Activated CD4-positive, alpha-beta memory T cell treated with anti-CD3 and anti-CD28 coated beads for 36 hours (primary cell): Measurements from ENCODE around the gene ENKUR. TPM values are rescaled to one million over a fixed set of nuclear protein-coding genes. Genes with fewer than 3 reads are reported as not detected.
A peak's percentile ranks its signal among the peaks of the same experiment; 100 is the strongest.
"Not testable (repeated sequence)": the region's sequence is repeated elsewhere in the genome, so short reads cannot be mapped to it uniquely, and the experiment has no call there.

Source experiments
- CTCF ChIA-PET: fragments of 350-600 bp; sonication (Branson Sonifier 250); formaldehyde crosslinking; loops from one replicate; lab custom pipeline; 2021; ENCODE audit warnings: antibody characterized with exemption, inconsistent platforms; lab: Charles Lee
- POLR2A ChIA-PET: fragments of 350-600 bp; sonication (Branson Sonifier 250); formaldehyde crosslinking; loops from one replicate; lab custom pipeline; 2021; ENCODE audit warnings: antibody characterized with exemption; lab: Charles Lee
- DNase-seq: peaks from one replicate; pipeline ENCODE4 v3.0.0-alpha.2; 2020
- H3K27ac Mint-ChIP-seq: one replicate; pipeline ENCODE4 v1.8.0; 2021; ENCODE audit warnings: mixed read lengths
- H3K27me3 Mint-ChIP-seq: one replicate; pipeline ENCODE4 v1.8.0; 2021; ENCODE audit warnings: mixed read lengths
- H3K36me3 Mint-ChIP-seq: one replicate; pipeline ENCODE4 v1.8.0; 2021; ENCODE audit warnings: mixed read lengths
- H3K4me1 Mint-ChIP-seq: one replicate; pipeline ENCODE4 v1.8.0; 2021; ENCODE audit warnings: low read depth, mixed read lengths
- H3K4me3 Mint-ChIP-seq: one replicate; pipeline ENCODE4 v1.8.0; 2021; ENCODE audit warnings: mild to moderate bottlenecking, mixed read lengths
- H3K9me3 Mint-ChIP-seq: one replicate; pipeline ENCODE4 v1.8.0; 2021; ENCODE audit warnings: mixed read lengths
- intact Hi-C: fragments of 100-400 bp; cut with micrococcal nuclease; formaldehyde crosslinking; loops from one replicate; pipeline ENCODE4 v1.15.1; 2023
- total RNA-seq, 2 experiments: library from RNA; stranded (reverse); gene quantifications; one replicate each; pipeline ENCODE4 v1.2.3, GENCODE V29; 2021

Gene ENKUR
- total RNA-seq, 2 experiments from 2014 or later = not detected

DNA sequence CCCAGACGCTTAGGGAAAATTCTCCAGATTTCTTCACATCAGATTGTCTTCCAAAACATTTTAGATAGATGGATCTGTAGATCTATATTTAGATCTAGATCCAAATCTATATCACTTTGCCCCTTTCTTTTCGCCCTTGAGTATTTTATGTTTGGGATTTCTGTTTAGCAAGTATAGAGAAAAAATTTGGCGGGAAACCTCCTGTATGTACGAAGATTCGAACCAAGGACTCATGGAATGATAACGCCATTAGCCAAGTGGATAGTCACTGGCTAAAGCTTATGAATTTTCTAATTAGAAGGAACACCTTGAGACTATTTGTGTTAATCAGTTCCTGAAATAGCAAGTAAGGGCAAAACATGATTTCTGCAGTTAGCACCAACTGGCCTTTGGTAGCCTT is 1.7 kb upstream of the ENKUR start:
- ChIA-PET CTCF (interaction anchor here (0.7 kb wide), 1 partner anchor 299 kb away, joined by 3 read pairs; no protein-coding TSS in a partner anchor), POLR2A (no interaction called here)
- no peaks in the 10 kb centered on the region for H3K9me3 Mint-ChIP-seq
- DNase-seq = no peak
- peak overlapping the region; percentile 97 for H3K27ac Mint-ChIP-seq
- H3K4me3 Mint-ChIP-seq = peak overlapping the region; percentile 94
- H3K27me3 Mint-ChIP-seq = no peaks in the 10 kb centered on the region
- H3K36me3 Mint-ChIP-seq = no peaks in the 10 kb centered on the region
- intact Hi-C loops = loop anchor here (1.0 to 5.0 kb wide), 9 partner anchors 64 to 1843 kb away; partner anchors contain the start of genes ABI1, OTUD1 and PRTFDC1
- H3K4me1 Mint-ChIP-seq = peaks cover 19% of the 10 kb centered on the region

DNA sequence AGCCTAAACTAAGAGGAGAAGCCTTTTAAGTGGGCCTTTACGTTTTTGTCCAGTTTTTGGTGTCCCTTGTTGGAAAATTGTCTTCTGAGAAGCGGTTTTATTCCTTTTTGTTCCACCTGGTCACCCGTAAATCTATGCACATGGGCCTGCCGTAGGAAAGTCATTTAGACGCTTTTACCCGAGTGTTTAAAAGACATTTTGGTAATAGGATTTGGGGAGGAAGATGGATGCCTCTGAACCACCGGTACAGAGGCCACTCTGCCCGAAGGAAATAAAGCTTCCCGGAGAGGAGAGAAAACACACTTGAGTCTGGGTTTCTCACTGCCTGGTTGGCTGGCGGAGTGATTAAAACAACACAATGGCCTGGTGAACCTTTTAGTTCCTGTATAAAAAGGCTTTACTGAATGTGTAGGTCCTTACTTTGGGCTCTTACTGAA is 1.2 kb upstream of the ENKUR start:
- H3K9me3 Mint-ChIP-seq = no peaks in the 10 kb centered on the region
- POLR2A ChIA-PET = interaction anchor here (0.6 to 1.4 kb wide), 2 partner anchors 293 to 400 kb away, joined by 3 to 10 read pairs; partner anchors contain the start of gene ARHGAP21
- peak; percentile 33 for DNase-seq
- no peaks in the 10 kb centered on the region for H3K27me3 Mint-ChIP-seq
- CTCF ChIA-PET = interaction anchor here (0.7 kb wide), 1 partner anchor 299 kb away, joined by 3 read pairs; no protein-coding TSS in a partner anchor
- H3K27ac Mint-ChIP-seq = peak overlapping the region; percentile 97
- intact Hi-C loops = loop anchor here (1.0 to 5.0 kb wide), 9 partner anchors 64 to 1844 kb away; partner anchors contain the start of genes ABI1, OTUD1 and PRTFDC1
- peaks cover 19% of the 10 kb centered on the region for H3K4me1 Mint-ChIP-seq
- H3K36me3 Mint-ChIP-seq = no peaks in the 10 kb centered on the region
- peak overlapping the region; percentile 94 for H3K4me3 Mint-ChIP-seq

DNA sequence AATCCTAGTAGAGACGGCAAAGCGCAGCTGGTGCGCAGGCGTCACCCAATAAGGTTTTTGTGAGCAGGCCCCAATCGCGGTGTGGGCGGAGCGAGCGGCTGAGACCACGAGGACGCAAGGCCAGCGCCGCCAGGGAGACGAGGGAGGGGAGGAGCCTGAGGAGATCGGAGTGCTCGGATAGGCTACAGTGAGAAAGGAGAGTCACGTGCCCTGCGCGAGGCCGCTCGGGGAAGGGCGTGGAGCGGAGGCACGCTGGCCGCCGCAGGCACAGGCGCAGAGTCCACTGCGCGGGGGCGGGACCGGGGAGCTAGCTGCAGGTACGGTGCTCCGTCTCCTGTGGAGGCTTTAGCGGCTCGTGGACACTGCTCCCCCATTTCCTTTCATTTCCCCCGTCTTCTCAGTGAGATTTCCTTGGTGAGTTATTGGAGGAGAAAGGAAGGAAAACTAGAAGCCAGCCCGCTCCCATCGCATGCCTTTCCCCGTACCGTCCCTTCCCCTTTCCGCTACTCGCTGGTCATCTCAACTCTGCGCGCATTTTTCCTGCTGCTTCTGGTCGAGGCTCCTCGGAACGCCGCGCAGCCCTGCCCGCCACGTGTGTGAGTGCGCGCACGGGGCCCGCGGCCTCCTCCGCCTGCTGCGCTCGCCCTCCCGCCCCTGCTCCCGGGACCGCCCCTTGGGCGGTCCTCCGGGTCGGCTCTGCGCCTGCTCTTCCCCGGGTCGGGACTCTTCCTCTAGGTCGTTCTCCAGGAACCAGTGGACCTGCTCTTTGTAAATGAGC is 607 bp upstream of the ENKUR start, which contains the start of gene THNSL1:
Gene THNSL1, plus strand, starts transcription at position 237 of the 778 bp plus-strand sequence. CDS start 6,612 bp downstream, outside the sequence.
- CTCF ChIA-PET = interaction anchor here (0.6 to 1.1 kb wide), 3 partner anchors 298 to 1922 kb away, joined by 3 to 5 read pairs (median 3); no protein-coding TSS in a partner anchor
- no peaks in the 10 kb centered on the region for H3K27me3 Mint-ChIP-seq
- peak within 1 kb of the TSS; percentile 94 for H3K4me3 Mint-ChIP-seq
- POLR2A ChIA-PET = interaction anchor here (0.6 to 1.4 kb wide), 3 partner anchors 96 to 399 kb away, joined by 3 to 10 read pairs (median 3); partner anchors contain the start of gene ARHGAP21
- no peaks in the 10 kb centered on the region for H3K36me3 Mint-ChIP-seq
- peak within 1 kb of the TSS; percentile 97 for H3K27ac Mint-ChIP-seq
- peaks cover 19% of the 10 kb centered on the region for H3K4me1 Mint-ChIP-seq
- DNase-seq = peak; percentile 99
- intact Hi-C loops = loop anchor here (1.0 to 5.0 kb wide), 12 partner anchors 46 to 1844 kb away; partner anchors contain the start of genes ABI1, OTUD1 and PRTFDC1
- no peaks in the 10 kb centered on the region for H3K9me3 Mint-ChIP-seq

DNA sequence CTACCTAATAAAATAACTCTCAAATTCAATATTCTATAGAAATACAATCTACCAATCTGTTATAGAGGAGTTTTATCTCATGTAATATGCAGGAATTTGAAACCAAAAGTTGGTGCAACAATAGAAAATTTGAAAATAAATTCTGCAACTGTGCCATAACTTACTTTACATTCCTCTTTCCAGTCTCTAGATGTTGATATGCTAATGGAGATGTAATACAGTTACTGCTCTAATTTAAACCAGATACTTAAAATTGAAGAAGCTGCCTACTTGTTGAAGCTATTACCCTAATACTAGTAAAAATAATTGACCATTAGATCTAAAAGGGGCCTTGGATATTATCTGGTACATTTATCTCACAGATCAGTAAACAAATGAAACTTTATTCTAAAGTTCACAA is 1.4 kb downstream of the ENKUR start:
- CTCF ChIA-PET = no interaction called here
- H3K4me3 Mint-ChIP-seq = no peak overlapping the region
- H3K27ac Mint-ChIP-seq = no peak overlapping the region
- DNase-seq = no peak
- no peaks in the 10 kb centered on the region for H3K9me3 Mint-ChIP-seq
- intact Hi-C loops = no loop called here
- peaks cover 17% of the 10 kb centered on the region for H3K4me1 Mint-ChIP-seq
- H3K36me3 Mint-ChIP-seq = no peaks in the 10 kb centered on the region
- POLR2A ChIA-PET = no interaction called here
- H3K27me3 Mint-ChIP-seq = no peaks in the 10 kb centered on the region

DNA sequence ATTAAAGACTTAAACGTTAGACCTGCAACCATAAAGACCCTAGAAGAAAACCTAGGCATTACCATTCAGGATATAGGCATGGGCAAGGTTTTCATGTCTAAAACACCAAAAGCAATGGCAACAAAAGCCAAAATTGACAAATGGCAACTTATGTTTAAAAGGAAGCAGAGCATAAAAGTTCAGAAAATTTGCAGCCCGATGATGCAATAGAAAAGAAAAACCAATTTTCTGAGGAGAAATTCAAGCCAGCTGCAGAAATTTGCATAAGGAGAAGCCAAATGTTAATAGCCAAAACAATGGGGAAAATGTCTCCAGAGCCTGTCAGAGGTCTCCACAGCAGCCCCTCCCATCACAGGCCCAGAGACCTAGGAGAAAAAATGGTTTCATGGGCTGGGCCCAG is 4.4 kb downstream of the ENKUR start:
- CTCF ChIA-PET, POLR2A ChIA-PET, H3K4me3 Mint-ChIP-seq: not testable (repeated sequence)

DNA sequence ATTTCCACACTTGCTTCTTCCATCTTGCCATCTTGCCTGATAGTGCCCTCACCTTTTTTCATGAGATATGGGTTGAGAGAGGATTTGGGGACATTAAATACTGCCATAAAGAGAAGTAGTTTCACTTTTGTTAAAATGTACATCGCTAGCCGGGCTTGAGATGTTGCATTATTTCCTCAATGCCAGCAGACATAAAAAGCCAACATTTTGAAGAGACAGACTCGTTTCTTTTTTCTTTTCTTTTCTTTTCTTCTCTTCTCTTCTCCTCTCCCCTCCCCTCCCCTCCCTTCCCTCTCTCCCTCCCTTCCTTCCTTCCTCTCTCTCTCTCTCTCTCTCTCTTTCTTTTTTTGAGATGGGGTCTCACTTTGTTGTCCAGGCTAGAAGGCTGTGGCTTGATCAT is 17.9 kb downstream of the ENKUR start:
- Mint-ChIP-seq H3K27ac (no peak overlapping the region), H3K27me3 (peaks cover 4% of the 10 kb centered on the region), H3K9me3 (peaks cover 9% of the 10 kb centered on the region), H3K4me1 (no peaks in the 10 kb centered on the region), H3K4me3 (no peak overlapping the region), H3K36me3 (no peaks in the 10 kb centered on the region)
- POLR2A ChIA-PET = no interaction called here
- intact Hi-C loops = no loop called here
- CTCF ChIA-PET = no interaction called here
- DNase-seq = no peak

More for the DNA sequence above, 4.4 kb downstream of the ENKUR start:
- H3K27me3 Mint-ChIP-seq, DNase-seq, H3K27ac Mint-ChIP-seq, H3K9me3 Mint-ChIP-seq, intact Hi-C loops, H3K4me1 Mint-ChIP-seq, H3K36me3 Mint-ChIP-seq: not testable (repeated sequence)

DNA sequence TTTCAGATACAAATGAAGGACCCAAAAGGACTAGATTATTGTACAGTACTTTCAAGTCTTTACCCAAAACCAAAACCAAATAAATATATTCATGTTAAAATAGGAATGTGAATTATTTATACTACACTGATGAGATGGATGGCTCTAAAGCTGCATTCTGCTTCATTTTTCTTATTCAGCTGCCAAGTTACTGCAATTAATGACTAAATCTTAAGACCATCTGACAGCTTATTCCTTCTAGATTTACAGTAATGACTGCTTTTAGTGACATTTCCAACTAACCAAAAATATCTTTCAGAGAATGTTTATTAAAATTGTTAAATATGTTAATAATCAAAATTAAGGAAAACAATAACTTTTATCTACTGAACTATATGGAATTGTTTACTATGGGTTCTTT is 20.9 kb downstream of the ENKUR start:
- DNase-seq = no peak
- no peak overlapping the region for H3K27ac Mint-ChIP-seq
- no peak overlapping the region for H3K4me3 Mint-ChIP-seq
- no peaks in the 10 kb centered on the region for H3K4me1 Mint-ChIP-seq
- no peaks in the 10 kb centered on the region for H3K36me3 Mint-ChIP-seq
- intact Hi-C loops = no loop called here
- peaks cover 2% of the 10 kb centered on the region for H3K9me3 Mint-ChIP-seq
- CTCF ChIA-PET = no interaction called here
- POLR2A ChIA-PET = no interaction called here
- H3K27me3 Mint-ChIP-seq = peaks cover 4% of the 10 kb centered on the region

DNA sequence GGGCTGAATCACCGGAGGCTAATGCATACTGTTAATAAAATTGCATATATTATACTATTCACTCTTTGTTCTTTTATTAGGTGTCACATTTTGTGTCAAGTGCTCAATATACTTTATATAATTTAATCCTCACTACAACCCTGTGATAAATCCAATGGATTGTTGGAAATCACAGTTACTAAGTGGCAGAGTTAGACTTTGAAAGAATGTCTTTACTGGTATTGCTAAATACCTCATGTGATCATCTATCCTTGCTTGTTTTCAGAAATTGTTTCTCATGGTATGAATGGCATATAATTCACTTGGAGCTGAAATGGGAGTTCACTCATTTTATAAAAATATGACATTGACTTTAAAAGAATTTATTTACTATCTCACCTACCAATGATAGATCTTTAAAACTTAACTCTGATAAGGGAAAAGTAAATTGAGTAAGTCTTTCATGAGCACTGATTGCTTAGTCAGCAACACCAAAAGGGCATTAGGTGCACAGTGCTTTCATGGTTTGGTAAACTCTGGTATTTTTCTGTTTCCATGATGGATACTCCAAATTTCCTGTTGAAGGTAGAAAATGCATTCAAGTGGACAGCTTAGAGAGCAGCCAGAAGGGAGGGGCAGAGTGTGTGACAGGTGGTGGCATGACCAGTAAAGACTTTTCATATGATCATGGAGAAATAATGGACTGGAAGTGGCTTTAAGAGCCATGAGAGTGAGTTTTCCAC is 22.6 kb downstream of the ENKUR start:
- no peak overlapping the region for H3K27ac Mint-ChIP-seq
- no peaks in the 10 kb centered on the region for H3K9me3 Mint-ChIP-seq
- H3K27me3 Mint-ChIP-seq = peaks cover 4% of the 10 kb centered on the region
- CTCF ChIA-PET = interaction anchor here (1.8 kb wide), 1 partner anchor 351 kb away, joined by 7 read pairs; no protein-coding TSS in a partner anchor
- H3K4me3 Mint-ChIP-seq = no peak overlapping the region
- DNase-seq = no peak
- H3K4me1 Mint-ChIP-seq = no peaks in the 10 kb centered on the region
- POLR2A ChIA-PET = no interaction called here
- H3K36me3 Mint-ChIP-seq = no peaks in the 10 kb centered on the region
- intact Hi-C loops = no loop called here

DNA sequence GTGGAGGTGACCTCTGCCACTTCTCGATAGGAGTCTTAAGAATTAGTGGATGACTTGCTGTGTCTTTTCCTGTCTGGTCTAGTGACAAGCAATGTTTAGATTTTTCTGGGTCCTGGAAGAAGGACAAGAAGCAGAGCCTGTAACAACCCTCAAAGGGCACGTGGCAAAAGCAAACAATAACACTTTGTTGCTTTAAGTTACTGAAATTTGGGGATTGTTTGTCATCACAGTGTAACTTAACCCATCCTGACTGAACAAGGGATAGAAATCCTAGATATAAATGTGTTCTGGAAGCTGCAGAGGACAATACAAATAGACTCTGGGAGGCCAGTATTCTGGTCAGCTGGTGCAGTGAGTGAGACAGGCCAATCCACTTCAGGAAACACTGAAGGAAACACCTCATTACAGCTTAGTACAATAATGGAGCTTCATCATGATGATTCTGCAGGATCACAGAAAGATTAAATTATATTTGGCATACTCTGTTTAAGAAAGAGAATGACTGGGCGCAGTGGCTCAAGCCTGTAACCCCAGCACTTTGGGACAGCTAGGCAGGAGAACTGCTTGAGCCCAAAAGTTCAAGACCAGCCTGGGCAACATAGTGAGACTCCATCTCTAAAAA is 23.3 kb downstream of the ENKUR start:
- Mint-ChIP-seq H3K27me3 (peaks cover 4% of the 10 kb centered on the region), H3K4me1 (no peaks in the 10 kb centered on the region), H3K4me3 (no peak overlapping the region), H3K36me3 (no peaks in the 10 kb centered on the region), H3K9me3 (no peaks in the 10 kb centered on the region), H3K27ac (no peak overlapping the region)
- ChIA-PET POLR2A (no interaction called here), CTCF (interaction anchor here (1.8 kb wide), 1 partner anchor 350 kb away, joined by 7 read pairs; no protein-coding TSS in a partner anchor)
- intact Hi-C loops = no loop called here
- DNase-seq = no peak

DNA sequence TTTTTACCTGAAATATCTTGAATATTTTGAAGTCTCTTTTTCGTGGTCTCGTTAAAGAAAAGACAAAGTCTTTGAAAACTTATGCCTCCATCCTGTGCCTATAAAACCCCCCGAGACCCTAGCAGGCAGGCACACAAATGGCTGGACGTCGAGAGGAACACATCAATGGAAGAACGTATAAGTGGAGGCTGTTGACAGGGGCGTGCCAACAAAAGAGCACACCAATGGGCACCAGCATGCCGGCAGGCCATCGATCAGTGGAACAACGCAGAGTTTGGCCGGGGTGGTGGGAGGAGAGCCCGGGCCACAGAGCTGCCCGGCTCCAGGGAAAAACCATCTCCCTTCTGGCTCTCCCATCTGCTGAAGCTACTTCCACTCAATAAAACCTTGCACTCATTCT is 24.7 kb downstream of the ENKUR start:
- CTCF ChIA-PET = interaction anchor here (1.8 kb wide), 1 partner anchor 349 kb away, joined by 7 read pairs; no protein-coding TSS in a partner anchor
- no peak for DNase-seq
- Mint-ChIP-seq H3K4me1 (no peaks in the 10 kb centered on the region), H3K27me3 (peaks cover 4% of the 10 kb centered on the region), H3K4me3 (no peak overlapping the region), H3K36me3 (no peaks in the 10 kb centered on the region), H3K9me3 (no peaks in the 10 kb centered on the region), H3K27ac (no peak overlapping the region)
- POLR2A ChIA-PET = no interaction called here
- intact Hi-C loops = no loop called here

DNA sequence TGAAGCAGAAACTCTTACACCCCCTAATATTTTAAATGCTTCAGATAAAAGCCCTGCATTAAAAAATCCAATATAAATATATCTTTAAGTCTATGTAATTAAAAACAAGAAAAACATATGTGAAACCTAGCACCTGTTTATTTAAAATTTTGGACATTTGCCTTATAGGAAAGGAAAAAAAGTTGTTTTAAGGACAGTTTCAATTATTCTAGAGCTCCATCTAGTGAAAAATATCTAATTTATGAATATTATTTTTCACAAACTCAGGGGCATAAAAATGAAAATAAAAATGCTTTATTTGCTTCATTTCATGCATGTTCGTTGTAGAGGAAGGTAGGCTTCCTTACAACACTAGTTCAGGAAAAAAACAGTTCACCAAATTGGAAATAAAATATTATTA is 26.1 kb downstream of the ENKUR start:
- ChIA-PET POLR2A (no interaction called here), CTCF (interaction anchor here (0.6 to 4.5 kb wide), 8 partner anchors 17 to 371 kb away, joined by 3 to 21 read pairs (median 4); partner anchors contain the start of gene ARHGAP21)
- H3K36me3 Mint-ChIP-seq = no peaks in the 10 kb centered on the region
- no peak overlapping the region for H3K27ac Mint-ChIP-seq
- intact Hi-C loops = no loop called here
- no peaks in the 10 kb centered on the region for H3K9me3 Mint-ChIP-seq
- no peak overlapping the region for H3K4me3 Mint-ChIP-seq
- DNase-seq = no peak
- H3K4me1 Mint-ChIP-seq = no peaks in the 10 kb centered on the region
- peaks cover 4% of the 10 kb centered on the region for H3K27me3 Mint-ChIP-seq
